Activated CD8-positive, alpha-beta T cell treated with anti-CD3 and anti-CD28 coated beads for 36 hours (primary cell): ENCODE data around the gene ECSCR. TPM values are rescaled to one million over a fixed set of nuclear protein-coding genes. Genes with fewer than 3 reads are reported as not detected.
A peak's percentile ranks its signal among the peaks of the same experiment; 100 is the strongest.

Source experiments
- ATAC-seq: fragments of 200-7000 bp; cut with Tn5 transposase; one replicate; pipeline ENCODE4 v1.10.0; 2021; ENCODE audit warnings: mild to moderate bottlenecking, moderate library complexity
- CTCF ChIA-PET: fragments of 350-600 bp; sonication (Branson Sonifier 250); formaldehyde crosslinking; loops from one replicate; lab custom pipeline; 2021; ENCODE audit warnings: antibody characterized with exemption; lab: Charles Lee
- POLR2A ChIA-PET: fragments of 350-600 bp; sonication (Branson Sonifier 250); formaldehyde crosslinking; loops from one replicate; lab custom pipeline; 2021; ENCODE audit warnings: antibody characterized with exemption; lab: Charles Lee
- DNase-seq: peaks from one replicate; pipeline ENCODE4 v3.0.0-alpha.2; 2020
- H3K27ac Mint-ChIP-seq: one replicate; pipeline ENCODE4 v1.8.0; 2021; ENCODE audit warnings: mild to moderate bottlenecking, mixed read lengths
- H3K27me3 Mint-ChIP-seq: one replicate; pipeline ENCODE4 v1.8.0; 2021; ENCODE audit warnings: mixed read lengths
- H3K36me3 Mint-ChIP-seq: one replicate; pipeline ENCODE4 v1.8.0; 2021; ENCODE audit warnings: low read depth, mixed read lengths
- H3K4me1 Mint-ChIP-seq: one replicate; pipeline ENCODE4 v1.8.0; 2021; ENCODE audit warnings: low read depth, mixed read lengths
- H3K4me3 Mint-ChIP-seq: one replicate; pipeline ENCODE4 v1.8.0; 2021; ENCODE audit warnings: mild to moderate bottlenecking, moderate library complexity, mixed read lengths
- H3K9me3 Mint-ChIP-seq: one replicate; pipeline ENCODE4 v1.8.0; 2021; ENCODE audit warnings: mixed read lengths
- CTCF ChIP-seq: fragments of 200-600 bp; IDR thresholded peaks from one replicate; pipeline ENCODE4 v1.8.0; 2022; ENCODE audit warnings: antibody characterized with exemption, mild to moderate bottlenecking
- intact Hi-C: fragments of 100-400 bp; cut with micrococcal nuclease; formaldehyde crosslinking; loops from one replicate; pipeline ENCODE4 v1.10.0; 2022
- total RNA-seq, 2 experiments: library from RNA; stranded (reverse); gene quantifications; one replicate each; pipeline ENCODE4 v1.2.3, GENCODE V29; 2021

Gene ECSCR
- total RNA-seq, 2 experiments from 2014 or later: 0.25 TPM; not detected in 1

- H3K4me3 Mint-ChIP-seq: no peak overlapping the region
- peaks cover 27% of the 10 kb centered on the region for H3K4me1 Mint-ChIP-seq
- ATAC-seq (no peak), DNase-seq (no peak)
- CTCF ChIA-PET: interaction anchor here (1.0 to 1.5 kb wide), 2 partner anchors 105 kb away, joined by 4 to 5 read pairs; no protein-coding TSS in a partner anchor
- POLR2A ChIA-PET: interaction anchor here (2.2 to 6.5 kb wide), 2 partner anchors 7 to 13 kb away, joined by 5 to 49 read pairs; partner anchors contain the start of gene PROB1
- H3K27ac Mint-ChIP-seq: no peak overlapping the region
- TF ChIP-seq CTCF: no peak
- no peaks in the 10 kb centered on the region for H3K9me3 Mint-ChIP-seq
- H3K36me3 Mint-ChIP-seq: no peaks in the 10 kb centered on the region
- no peaks in the 10 kb centered on the region for H3K27me3 Mint-ChIP-seq
- intact Hi-C loops: no loop called here
Observed at GRCh38 chr5:139407517-139407916, 55.0 kb downstream of the ECSCR start.

- CTCF ChIA-PET: interaction anchor here (1.0 to 1.1 kb wide), 2 partner anchors 106 to 168 kb away, joined by 3 to 5 read pairs; no protein-coding TSS in a partner anchor
- POLR2A ChIA-PET: interaction anchor here (0.6 to 6.5 kb wide), 6 partner anchors 8 to 1087 kb away, joined by 3 to 49 read pairs (median 4); partner anchors contain the start of gene PROB1
Observed at GRCh38 chr5:139406963-139407362, 55.6 kb downstream of the ECSCR start.

GRCh38 chr5:139404484-139404840, 58.1 kb downstream of the ECSCR start:
- no peaks in the 10 kb centered on the region for H3K9me3 Mint-ChIP-seq
- ATAC-seq: no peak
- intact Hi-C loops: no loop called here
- peaks cover 34% of the 10 kb centered on the region for H3K4me1 Mint-ChIP-seq
- H3K4me3 Mint-ChIP-seq: peak overlapping the region; percentile 85
- ChIA-PET POLR2A (interaction anchor here (0.6 to 6.5 kb wide), 9 partner anchors 10 to 157 kb away, joined by 3 to 49 read pairs (median 4); partner anchors contain the start of genes DNAJC18, MZB1, PAIP2 and UBE2D2), CTCF (interaction anchor here (1.4 to 4.4 kb wide), 3 partner anchors 12 to 104 kb away, joined by 3 to 34 read pairs (median 5); no protein-coding TSS in a partner anchor)
- peak overlapping the region; percentile 99 for H3K27ac Mint-ChIP-seq
- no peaks in the 10 kb centered on the region for H3K36me3 Mint-ChIP-seq
- no peaks in the 10 kb centered on the region for H3K27me3 Mint-ChIP-seq
- DNase-seq: peak; percentile 30
- TF ChIP-seq CTCF: no peak

More at GRCh38 chr5:139406963-139407362, 55.6 kb downstream of the ECSCR start:
- Mint-ChIP-seq H3K27ac (no peak overlapping the region), H3K27me3 (no peaks in the 10 kb centered on the region), H3K4me1 (peaks cover 28% of the 10 kb centered on the region), H3K36me3 (no peaks in the 10 kb centered on the region), H3K9me3 (no peaks in the 10 kb centered on the region), H3K4me3 (no peak overlapping the region)
- DNase-seq (no peak), ATAC-seq (no peak)
- intact Hi-C loops: no loop called here
- TF ChIP-seq CTCF: no peak

GRCh38 chr5:139403787-139404483, 58.6 kb downstream of the ECSCR start, which contains the start of gene SPATA24:
SPATA24 (minus strand) TSS chr5:139404089; CDS start chr5:139404060, 29 bp downstream.
- intact Hi-C loops: no loop called here
- Mint-ChIP-seq H3K4me1 (peaks cover 39% of the 10 kb centered on the region), H3K36me3 (no peaks in the 10 kb centered on the region), H3K27me3 (no peaks in the 10 kb centered on the region), H3K27ac (peak within 1 kb of the TSS; percentile 99), H3K4me3 (peak within 1 kb of the TSS; percentile 85), H3K9me3 (no peaks in the 10 kb centered on the region)
- ATAC-seq: peak; percentile 89
- peak; percentile 100 for DNase-seq
- ChIA-PET CTCF (interaction anchor here (1.0 to 4.4 kb wide), 10 partner anchors 10 to 286 kb away, joined by 3 to 34 read pairs (median 5); no protein-coding TSS in a partner anchor), POLR2A (interaction anchor here (0.6 to 6.5 kb wide), 12 partner anchors 9 to 344 kb away, joined by 3 to 49 read pairs (median 4); partner anchors contain the start of genes DNAJC18, MZB1, PAIP2 and PROB1)
- no peak for TF ChIP-seq CTCF
